22Rv1 (cell line): Measurements from ENCODE around the gene RIC8B.

Experiments used
- ZFX ChIP-seq: fragments of 450-650 bp; IDR thresholded peaks from 2 replicates; pipeline ENCODE4 v1.6.1; 2017; ENCODE audit warnings: antibody characterized with exemption, borderline replicate concordance
- TF ChIP-seq, protein P1 (sequence below): fragments of 450-650 bp; IDR thresholded peaks from 2 replicates; pipeline ENCODE4 v1.5.1; 2017; ENCODE audit warnings: mild to moderate bottlenecking

DNA sequence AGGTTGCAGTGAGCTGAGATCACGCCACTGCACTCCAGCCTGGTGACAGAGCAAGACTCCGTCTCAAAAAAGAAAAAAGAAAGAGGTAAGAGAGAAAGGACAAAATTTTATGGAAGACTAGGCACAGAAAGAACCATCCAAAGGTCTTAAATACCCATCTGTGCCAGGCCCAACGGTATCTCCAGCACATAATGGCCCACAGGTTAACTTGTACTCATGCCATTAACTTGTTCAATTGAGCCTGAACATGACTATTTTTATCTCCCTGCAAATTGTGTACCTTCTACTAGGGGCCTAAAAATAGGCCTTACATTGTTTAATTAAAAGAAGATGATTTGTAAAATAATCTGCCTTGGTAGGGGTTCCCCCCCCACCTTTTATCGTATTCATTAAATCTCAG lies 80.2 kb downstream of the RIC8B start:
- TF ChIP-seq, protein P1, sequence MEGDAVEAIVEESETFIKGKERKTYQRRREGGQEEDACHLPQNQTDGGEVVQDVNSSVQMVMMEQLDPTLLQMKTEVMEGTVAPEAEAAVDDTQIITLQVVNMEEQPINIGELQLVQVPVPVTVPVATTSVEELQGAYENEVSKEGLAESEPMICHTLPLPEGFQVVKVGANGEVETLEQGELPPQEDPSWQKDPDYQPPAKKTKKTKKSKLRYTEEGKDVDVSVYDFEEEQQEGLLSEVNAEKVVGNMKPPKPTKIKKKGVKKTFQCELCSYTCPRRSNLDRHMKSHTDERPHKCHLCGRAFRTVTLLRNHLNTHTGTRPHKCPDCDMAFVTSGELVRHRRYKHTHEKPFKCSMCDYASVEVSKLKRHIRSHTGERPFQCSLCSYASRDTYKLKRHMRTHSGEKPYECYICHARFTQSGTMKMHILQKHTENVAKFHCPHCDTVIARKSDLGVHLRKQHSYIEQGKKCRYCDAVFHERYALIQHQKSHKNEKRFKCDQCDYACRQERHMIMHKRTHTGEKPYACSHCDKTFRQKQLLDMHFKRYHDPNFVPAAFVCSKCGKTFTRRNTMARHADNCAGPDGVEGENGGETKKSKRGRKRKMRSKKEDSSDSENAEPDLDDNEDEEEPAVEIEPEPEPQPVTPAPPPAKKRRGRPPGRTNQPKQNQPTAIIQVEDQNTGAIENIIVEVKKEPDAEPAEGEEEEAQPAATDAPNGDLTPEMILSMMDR: no peak
- TF ChIP-seq ZFX: no peak
